A673 (cell line): ENCODE measurements around the gene AQP11. TPM values are rescaled to one million over a fixed set of nuclear protein-coding genes. Genes with fewer than 3 reads are reported as not detected.

Source experiments
- BruUV-seq: library from RNA; stranded (reverse); fragments of 400-500 nt; replicated peaks from 2 replicates; lab custom pipeline; 2021; lab: Mats Ljungman, UMichigan
- CTCF ChIA-PET: fragments of 300-600 bp; sonication (Branson Sonifier 250); formaldehyde crosslinking; loops from one replicate; lab custom pipeline; 2022; ENCODE audit warnings: antibody characterized with exemption; lab: Charles Lee
- POLR2A ChIA-PET: fragments of 300-600 bp; sonication (Branson Sonifier 250); formaldehyde crosslinking; loops from one replicate; lab custom pipeline; 2022; ENCODE audit warnings: antibody characterized with exemption; ENCODE audit not compliant: low non-redundant PET; lab: Charles Lee
- DNase-seq: peaks from one replicate; pipeline ENCODE4 v3.0.0-alpha.2; 2015; ENCODE audit warnings: low spot score
- H3K27ac ChIP-seq: fragments of 200-600 bp; sonication (generic); 2 replicates; pipeline ENCODE4 v1.5.1; 2016; ENCODE audit warnings: mixed run types, low read depth, mild to moderate bottlenecking, mixed read lengths, antibody characterized with exemption, low read length; ENCODE audit not compliant: poor library complexity, severe bottlenecking
- H3K27me3 ChIP-seq: fragments of 200-600 bp; sonication (generic); replicated peaks from 2 replicates; pipeline ENCODE4 v1.6.1; 2017; ENCODE audit warnings: mixed run types, low read depth, mild to moderate bottlenecking, mixed read lengths, antibody characterized with exemption, low read length; ENCODE audit not compliant: insufficient read depth, poor library complexity
- H3K36me3 ChIP-seq: fragments of 200-600 bp; sonication (generic); 2 replicates; pipeline ENCODE4 v1.6.1; 2016; ENCODE audit warnings: mixed run types, mild to moderate bottlenecking, mixed read lengths, antibody characterized with exemption, low read length; ENCODE audit not compliant: insufficient read depth, poor library complexity, severe bottlenecking
- H3K4me1 ChIP-seq: fragments of 200-600 bp; sonication (generic); 2 replicates; pipeline ENCODE4 v1.6.1; 2017; ENCODE audit warnings: mixed run types, mild to moderate bottlenecking, mixed read lengths, antibody characterized with exemption, low read length; ENCODE audit not compliant: insufficient read depth, poor library complexity, severe bottlenecking
- H3K4me3 ChIP-seq: fragments of 200-600 bp; sonication (generic); 2 replicates; pipeline ENCODE4 v1.5.1; 2016; ENCODE audit warnings: low read depth, mixed run types, mild to moderate bottlenecking, mixed read lengths, low read length; ENCODE audit not compliant: poor library complexity, severe bottlenecking
- H3K9me3 ChIP-seq: fragments of 200-600 bp; sonication (generic); 2 replicates; pipeline ENCODE4 v1.6.1; 2016; ENCODE audit warnings: mixed run types, low read depth, mild to moderate bottlenecking, mixed read lengths, antibody characterized with exemption, low read length; ENCODE audit not compliant: poor library complexity, severe bottlenecking
- CTCF ChIP-seq: fragments of 300-800, 200-600 bp; sonication (generic); conservative IDR thresholded peaks from 2 replicates; pipeline ENCODE4 v1.5.1; 2017; ENCODE audit warnings: low read depth, mild to moderate bottlenecking, antibody characterized with exemption, low read length, moderate library complexity, mixed read lengths
- EZH2 ChIP-seq: fragments of 200-600 bp; sonication (generic); IDR thresholded peaks from 2 replicates; pipeline ENCODE4 v1.6.1; 2017; ENCODE audit warnings: borderline replicate concordance, low read depth, mild to moderate bottlenecking, mixed read lengths, antibody characterized with exemption, low read length; ENCODE audit not compliant: poor library complexity, severe bottlenecking
- intact Hi-C: fragments of 100-400 bp; cut with micrococcal nuclease; formaldehyde crosslinking; loops from one replicate; pipeline ENCODE4 v1.10.0; 2022; ENCODE audit not compliant: unreplicated experiment
- total RNA-seq: library from RNA; stranded (reverse); gene quantifications from 2 replicates; pipeline ENCODE4 v1.2.3, GENCODE V29; 2021

The AQP11 gene
- total RNA-seq, 1 experiment from 2014 or later = 0.39 TPM

- ChIA-PET CTCF (no interaction called here), POLR2A (no interaction called here)
- H3K27me3 ChIP-seq = no peaks in the 10 kb centered on the region
- H3K27ac ChIP-seq = no peak overlapping the region
- H3K4me1 ChIP-seq = peaks cover 12% of the 10 kb centered on the region
- no peaks in the 10 kb centered on the region for H3K9me3 ChIP-seq
- no TSS peak for BruUV-seq
- no peak for DNase-seq
- TF ChIP-seq EZH2 (no peak), CTCF (no peak)
- no peak overlapping the region for H3K4me3 ChIP-seq
- H3K36me3 ChIP-seq = no peaks in the 10 kb centered on the region
- intact Hi-C loops = no loop called here
Measured at GRCh38 chr11:77644887-77645286, 55.1 kb downstream of the AQP11 start.

- Histone ChIP-seq H3K9me3 (no peaks in the 10 kb centered on the region), H3K27ac (no peak overlapping the region), H3K4me1 (peaks cover 12% of the 10 kb centered on the region), H3K36me3 (no peaks in the 10 kb centered on the region), H3K27me3 (no peaks in the 10 kb centered on the region), H3K4me3 (no peak overlapping the region)
- ChIA-PET CTCF (no interaction called here), POLR2A (no interaction called here)
- TF ChIP-seq EZH2 (no peak), CTCF (no peak)
- intact Hi-C loops = no loop called here
- DNase-seq = no peak
- BruUV-seq = no TSS peak
Measured at GRCh38 chr11:77647654-77648305, 58.0 kb downstream of the AQP11 start.

- Histone ChIP-seq H3K4me3 (no peak overlapping the region), H3K9me3 (no peaks in the 10 kb centered on the region), H3K4me1 (peaks cover under 1% of the 10 kb centered on the region), H3K27ac (no peak overlapping the region), H3K27me3 (no peaks in the 10 kb centered on the region), H3K36me3 (no peaks in the 10 kb centered on the region)
- CTCF ChIA-PET = no interaction called here
- TF ChIP-seq CTCF (no peak), EZH2 (no peak)
- DNase-seq = no peak
- intact Hi-C loops = no loop called here
- BruUV-seq = no TSS peak
- POLR2A ChIA-PET = no interaction called here
Measured at GRCh38 chr11:77650123-77650522, 60.4 kb downstream of the AQP11 start.
